GM10248 (cell line): ENCODE results near the gene EPS8L1.

Source experiments
- CTCF ChIA-PET: fragments of 300-600 bp; sonication (Branson Sonifier 250); formaldehyde crosslinking; extraction: SDS; loops from one replicate; lab custom pipeline; 2021; ENCODE audit warnings: antibody characterized with exemption; lab: Yijun Ruan, JAX
- POLR2A ChIA-PET: fragments of 350-650 bp; sonication (Branson Sonifier 250); formaldehyde crosslinking; extraction: SDS; loops from one replicate; lab custom pipeline; 2020; ENCODE audit warnings: antibody characterized with exemption; lab: Yijun Ruan, JAX
- DNase-seq: peaks from one replicate; pipeline ENCODE4 v3.0.0; 2012; ENCODE audit errors: extremely low spot score
- TF ChIP-seq, protein P1 (sequence below): IDR thresholded peaks from 2 replicates; pipeline ENCODE4 v1.5.1; 2012; ENCODE audit warnings: mild to moderate bottlenecking, low read depth; ENCODE audit errors: extremely low read depth, missing control alignments, control extremely low read depth

The EPS8L1 gene

GRCh38 chr19:55136399-55137102 lies 60.9 kb downstream of the EPS8L1 start:
- DNase-seq: no peak
- CTCF ChIA-PET: interaction anchor here (0.7 to 5.9 kb wide), 8 partner anchors 11 to 381 kb away, joined by 3 to 40 read pairs (median 4); partner anchors contain the start of gene TNNT1
- POLR2A ChIA-PET: no interaction called here
- TF ChIP-seq, protein P1, sequence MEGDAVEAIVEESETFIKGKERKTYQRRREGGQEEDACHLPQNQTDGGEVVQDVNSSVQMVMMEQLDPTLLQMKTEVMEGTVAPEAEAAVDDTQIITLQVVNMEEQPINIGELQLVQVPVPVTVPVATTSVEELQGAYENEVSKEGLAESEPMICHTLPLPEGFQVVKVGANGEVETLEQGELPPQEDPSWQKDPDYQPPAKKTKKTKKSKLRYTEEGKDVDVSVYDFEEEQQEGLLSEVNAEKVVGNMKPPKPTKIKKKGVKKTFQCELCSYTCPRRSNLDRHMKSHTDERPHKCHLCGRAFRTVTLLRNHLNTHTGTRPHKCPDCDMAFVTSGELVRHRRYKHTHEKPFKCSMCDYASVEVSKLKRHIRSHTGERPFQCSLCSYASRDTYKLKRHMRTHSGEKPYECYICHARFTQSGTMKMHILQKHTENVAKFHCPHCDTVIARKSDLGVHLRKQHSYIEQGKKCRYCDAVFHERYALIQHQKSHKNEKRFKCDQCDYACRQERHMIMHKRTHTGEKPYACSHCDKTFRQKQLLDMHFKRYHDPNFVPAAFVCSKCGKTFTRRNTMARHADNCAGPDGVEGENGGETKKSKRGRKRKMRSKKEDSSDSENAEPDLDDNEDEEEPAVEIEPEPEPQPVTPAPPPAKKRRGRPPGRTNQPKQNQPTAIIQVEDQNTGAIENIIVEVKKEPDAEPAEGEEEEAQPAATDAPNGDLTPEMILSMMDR: no peak
